ENCODE results near the gene TTC21A.
A peak's percentile ranks its signal among the peaks of the same experiment; 100 is the strongest.

TTC21A gene

DNA sequence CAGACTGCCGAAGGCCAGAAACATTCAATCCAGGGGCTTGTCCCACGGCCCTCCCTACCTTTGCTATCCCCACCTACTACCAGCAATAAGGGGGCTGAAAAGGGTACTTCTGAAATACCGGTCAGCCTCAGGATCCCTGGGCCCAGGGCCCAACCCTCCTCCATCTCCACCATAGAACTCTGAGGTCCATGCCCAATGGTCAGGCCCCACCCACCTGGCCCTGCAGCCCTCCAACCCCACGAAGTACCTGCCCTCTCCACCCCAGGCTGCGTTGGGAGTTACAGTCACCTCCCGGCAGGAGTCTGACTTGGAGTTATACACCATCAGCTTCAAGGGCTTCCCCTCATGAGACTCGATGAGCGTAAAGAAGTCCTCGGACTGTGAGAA lies 7.0 kb upstream of the TTC21A start:
- TF ChIP-seq, protein P1, sequence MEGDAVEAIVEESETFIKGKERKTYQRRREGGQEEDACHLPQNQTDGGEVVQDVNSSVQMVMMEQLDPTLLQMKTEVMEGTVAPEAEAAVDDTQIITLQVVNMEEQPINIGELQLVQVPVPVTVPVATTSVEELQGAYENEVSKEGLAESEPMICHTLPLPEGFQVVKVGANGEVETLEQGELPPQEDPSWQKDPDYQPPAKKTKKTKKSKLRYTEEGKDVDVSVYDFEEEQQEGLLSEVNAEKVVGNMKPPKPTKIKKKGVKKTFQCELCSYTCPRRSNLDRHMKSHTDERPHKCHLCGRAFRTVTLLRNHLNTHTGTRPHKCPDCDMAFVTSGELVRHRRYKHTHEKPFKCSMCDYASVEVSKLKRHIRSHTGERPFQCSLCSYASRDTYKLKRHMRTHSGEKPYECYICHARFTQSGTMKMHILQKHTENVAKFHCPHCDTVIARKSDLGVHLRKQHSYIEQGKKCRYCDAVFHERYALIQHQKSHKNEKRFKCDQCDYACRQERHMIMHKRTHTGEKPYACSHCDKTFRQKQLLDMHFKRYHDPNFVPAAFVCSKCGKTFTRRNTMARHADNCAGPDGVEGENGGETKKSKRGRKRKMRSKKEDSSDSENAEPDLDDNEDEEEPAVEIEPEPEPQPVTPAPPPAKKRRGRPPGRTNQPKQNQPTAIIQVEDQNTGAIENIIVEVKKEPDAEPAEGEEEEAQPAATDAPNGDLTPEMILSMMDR (IDR thresholded peaks at IDR 0.05; ENCODE audit: low read depth, low read length), result no peak
- H3K27ac ChIP-seq, result no peak overlapping the region
- no peaks in the 10 kb centered on the region for H3K27me3 ChIP-seq (ENCODE audit: insufficient read depth, low read depth, severe bottlenecking)
- H3K4me3 ChIP-seq (ENCODE audit: low read depth, low read length), result no peak overlapping the region
- no peak for DNase-seq
- H3K9me3 ChIP-seq (ENCODE audit: severe bottlenecking), result no peaks in the 10 kb centered on the region
- H3K36me3 ChIP-seq, result peaks cover 47% of the 10 kb centered on the region

DNA sequence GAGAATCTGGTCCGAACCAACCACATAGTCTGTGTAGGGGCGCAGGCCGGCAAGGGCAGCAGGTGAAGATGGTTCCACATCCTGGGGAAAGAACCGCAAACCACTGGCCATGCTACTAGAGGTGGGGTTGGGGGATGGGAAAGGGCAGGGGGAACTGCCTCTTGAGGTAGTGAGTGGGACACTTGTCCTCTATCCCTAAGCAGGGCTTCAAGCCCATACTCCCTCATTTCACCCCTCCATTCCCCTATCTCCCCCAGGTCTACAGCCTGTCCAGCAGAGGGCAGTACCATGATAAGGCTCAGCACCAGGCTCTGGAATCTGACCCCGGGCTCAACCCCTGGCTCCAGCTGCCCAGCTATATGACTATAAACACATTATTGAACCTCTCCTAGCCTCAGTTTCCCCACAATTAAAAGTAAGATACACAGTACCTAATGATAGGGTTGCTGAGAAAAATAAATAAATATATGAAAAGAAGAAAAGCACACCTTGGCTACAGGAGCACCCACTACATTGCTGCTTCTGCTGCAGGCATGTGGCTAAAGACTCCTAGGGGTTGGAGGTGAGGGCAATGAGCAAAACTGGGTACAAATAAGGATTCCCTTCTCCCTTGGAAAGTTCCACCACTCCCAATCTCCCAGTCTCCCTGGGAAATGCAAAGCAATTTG lies 6.3 kb upstream of the TTC21A start:
- Histone ChIP-seq H3K4me3 (ENCODE audit: low read depth, low read length) (no peak overlapping the region), H3K9me3 (ENCODE audit: severe bottlenecking) (no peaks in the 10 kb centered on the region), H3K36me3 (peaks cover 41% of the 10 kb centered on the region), H3K27ac (no peak overlapping the region), H3K27me3 (ENCODE audit: insufficient read depth, low read depth, severe bottlenecking) (no peaks in the 10 kb centered on the region)
- DNase-seq, result peak; percentile 46
- TF ChIP-seq, protein P1 (IDR thresholded peaks at IDR 0.05; ENCODE audit: low read depth, low read length), result peak; percentile 69

DNA sequence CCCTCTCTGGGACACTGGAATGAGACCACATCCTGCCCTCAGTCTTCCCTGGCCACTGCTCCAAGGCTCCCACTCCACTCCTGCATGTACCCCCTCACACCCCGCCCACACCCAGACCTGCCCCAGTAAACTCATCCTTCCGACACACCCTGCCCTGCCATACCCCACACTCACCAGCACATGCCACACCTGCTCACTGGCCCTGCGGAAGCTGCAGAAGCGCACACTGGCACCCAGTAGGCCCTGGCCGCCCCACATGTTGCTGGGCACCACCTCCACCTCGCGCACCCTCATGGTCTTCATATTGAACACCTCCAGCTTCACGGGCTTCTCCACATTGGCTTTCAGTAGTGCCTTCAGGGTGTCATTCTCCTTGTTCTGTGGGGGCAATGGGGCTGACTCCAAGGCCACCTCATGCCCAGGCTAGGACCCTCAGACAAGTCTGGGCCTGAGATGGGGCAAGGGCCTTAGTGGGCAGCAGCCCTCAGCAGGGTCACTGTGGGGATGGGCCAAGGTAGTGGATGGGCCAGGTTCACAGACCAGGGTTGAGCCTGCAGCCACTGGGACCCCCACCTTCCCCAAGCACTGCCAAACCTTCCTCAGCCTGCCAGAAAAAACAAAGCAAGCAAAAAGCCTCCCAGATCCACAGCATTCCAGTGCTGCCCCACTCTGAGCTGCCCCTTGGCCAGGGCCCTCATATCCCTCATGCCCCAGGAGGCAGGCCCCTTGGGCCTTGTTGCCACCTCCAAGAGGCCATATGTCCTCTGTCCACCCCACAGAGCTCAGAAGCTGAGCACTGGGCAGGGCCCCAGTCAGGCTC lies 4.8 kb upstream of the TTC21A start:
- DNase-seq, result no peak
- Histone ChIP-seq H3K36me3 (peaks cover 29% of the 10 kb centered on the region), H3K27ac (no peak overlapping the region), H3K9me3 (ENCODE audit: severe bottlenecking) (no peaks in the 10 kb centered on the region), H3K27me3 (ENCODE audit: insufficient read depth, low read depth, severe bottlenecking) (no peaks in the 10 kb centered on the region), H3K4me3 (ENCODE audit: low read depth, low read length) (no peak overlapping the region)
- TF ChIP-seq, protein P1 (IDR thresholded peaks at IDR 0.05; ENCODE audit: low read depth, low read length), result no peak

DNA sequence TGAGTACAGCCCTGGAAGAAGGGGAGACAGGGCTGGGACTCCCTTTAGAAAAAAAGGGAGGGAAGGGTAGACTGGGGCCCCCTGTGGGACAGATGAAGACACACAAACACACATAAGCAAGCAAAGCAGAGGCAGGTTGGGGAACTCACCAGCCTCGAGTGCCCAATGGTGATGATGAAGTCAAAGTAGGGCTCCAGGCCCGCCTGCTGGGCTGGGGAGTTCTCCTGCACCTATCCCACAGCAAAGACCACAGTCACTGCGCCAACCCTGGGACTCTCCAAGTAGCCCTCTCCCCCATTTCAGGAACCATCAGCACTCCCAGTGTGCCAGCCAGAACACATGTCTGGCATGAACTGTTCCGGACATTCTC lies 4.2 kb upstream of the TTC21A start:
- TF ChIP-seq, protein P1 (IDR thresholded peaks at IDR 0.05; ENCODE audit: low read depth, low read length), result peak; percentile 29; the same call in 1 of the 2 replicates
- no peak for DNase-seq
- peaks cover 23% of the 10 kb centered on the region for H3K36me3 ChIP-seq

DNA sequence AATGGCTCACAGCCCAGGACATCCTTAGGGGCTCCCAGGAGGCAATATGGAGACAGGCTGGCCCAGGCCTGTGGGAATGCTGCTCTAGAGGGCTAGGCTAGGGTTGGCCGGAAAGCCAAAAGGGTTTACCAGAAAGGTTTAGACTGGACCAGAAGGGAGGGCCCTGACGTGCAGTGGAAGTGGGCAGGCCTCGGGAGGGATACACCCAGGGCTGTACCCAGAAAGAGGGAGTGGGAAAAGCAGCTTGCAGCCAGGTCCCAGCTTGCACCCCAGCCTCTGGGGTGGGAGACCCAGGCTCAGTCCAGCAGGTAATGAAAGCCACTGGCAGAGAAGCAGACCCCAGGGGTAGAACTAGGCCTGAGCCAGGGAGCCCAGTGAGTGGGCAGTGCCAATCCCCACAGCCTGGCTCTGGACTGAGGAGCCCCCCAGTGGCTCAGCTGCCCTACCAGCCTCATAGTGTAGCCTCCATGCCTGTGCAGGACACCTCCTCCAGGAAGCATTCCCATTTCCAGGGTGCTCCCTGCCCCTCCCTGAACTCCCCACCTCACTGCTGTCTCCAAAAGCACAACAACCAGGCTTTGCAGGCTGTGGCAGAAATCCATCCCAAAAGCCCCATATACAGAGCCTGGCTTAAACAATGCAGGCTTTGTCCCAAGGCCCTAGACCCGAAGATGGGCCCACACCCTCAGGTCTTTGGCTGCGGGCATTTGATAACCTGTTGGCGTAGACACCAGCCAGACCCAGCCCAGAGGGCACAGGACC lies 3.5 kb upstream of the TTC21A start:
- Histone ChIP-seq H3K36me3 (peaks cover 16% of the 10 kb centered on the region), H3K27ac (no peak overlapping the region), H3K9me3 (ENCODE audit: severe bottlenecking) (no peaks in the 10 kb centered on the region)

More for the DNA sequence above, 4.2 kb upstream of the TTC21A start:
- no peaks in the 10 kb centered on the region for H3K27me3 ChIP-seq (ENCODE audit: insufficient read depth, low read depth, severe bottlenecking)
- H3K27ac ChIP-seq, result no peak overlapping the region
- H3K9me3 ChIP-seq (ENCODE audit: severe bottlenecking), result no peaks in the 10 kb centered on the region
- H3K4me3 ChIP-seq (ENCODE audit: low read depth, low read length), result no peak overlapping the region

More for the DNA sequence above, 3.5 kb upstream of the TTC21A start:
- TF ChIP-seq, protein P1 (IDR thresholded peaks at IDR 0.05; ENCODE audit: low read depth, low read length), result no peak
- no peak overlapping the region for H3K4me3 ChIP-seq (ENCODE audit: low read depth, low read length)
- H3K27me3 ChIP-seq (ENCODE audit: insufficient read depth, low read depth, severe bottlenecking), result no peaks in the 10 kb centered on the region
- DNase-seq, result no peak

Data from WERI-Rb-1 (cell line).